ENCODE measurements around the gene PBXIP1.
A peak's percentile ranks its signal among the peaks of the same experiment; 100 is the strongest.
"Not testable (repeated sequence)": the region's sequence is repeated elsewhere in the genome, so short reads cannot be mapped to it uniquely, and the experiment has no call there.

Gene PBXIP1

GRCh38 chr1:154990276-154990675 is 34.4 kb upstream of the PBXIP1 start:
- TF ChIP-seq, protein P1, sequence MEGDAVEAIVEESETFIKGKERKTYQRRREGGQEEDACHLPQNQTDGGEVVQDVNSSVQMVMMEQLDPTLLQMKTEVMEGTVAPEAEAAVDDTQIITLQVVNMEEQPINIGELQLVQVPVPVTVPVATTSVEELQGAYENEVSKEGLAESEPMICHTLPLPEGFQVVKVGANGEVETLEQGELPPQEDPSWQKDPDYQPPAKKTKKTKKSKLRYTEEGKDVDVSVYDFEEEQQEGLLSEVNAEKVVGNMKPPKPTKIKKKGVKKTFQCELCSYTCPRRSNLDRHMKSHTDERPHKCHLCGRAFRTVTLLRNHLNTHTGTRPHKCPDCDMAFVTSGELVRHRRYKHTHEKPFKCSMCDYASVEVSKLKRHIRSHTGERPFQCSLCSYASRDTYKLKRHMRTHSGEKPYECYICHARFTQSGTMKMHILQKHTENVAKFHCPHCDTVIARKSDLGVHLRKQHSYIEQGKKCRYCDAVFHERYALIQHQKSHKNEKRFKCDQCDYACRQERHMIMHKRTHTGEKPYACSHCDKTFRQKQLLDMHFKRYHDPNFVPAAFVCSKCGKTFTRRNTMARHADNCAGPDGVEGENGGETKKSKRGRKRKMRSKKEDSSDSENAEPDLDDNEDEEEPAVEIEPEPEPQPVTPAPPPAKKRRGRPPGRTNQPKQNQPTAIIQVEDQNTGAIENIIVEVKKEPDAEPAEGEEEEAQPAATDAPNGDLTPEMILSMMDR (IDR thresholded peaks at IDR 0.05): no peak
- peaks cover 25% of the 10 kb centered on the region for H3K4me1 Mint-ChIP-seq
- peaks cover 30% of the 10 kb centered on the region for H3K36me3 Mint-ChIP-seq (ENCODE audit: low read depth)

GRCh38 chr1:154989195-154989860 is 33.4 kb upstream of the PBXIP1 start:
- DNase-seq: no peak
- H3K4me3 Mint-ChIP-seq: no peak overlapping the region
- peaks cover 28% of the 10 kb centered on the region for H3K4me1 Mint-ChIP-seq
- no peaks in the 10 kb centered on the region for H3K9me3 Mint-ChIP-seq
- H3K27me3 Mint-ChIP-seq (ENCODE audit: low read depth, poor library complexity): no peaks in the 10 kb centered on the region
- peaks cover 30% of the 10 kb centered on the region for H3K36me3 Mint-ChIP-seq (ENCODE audit: low read depth)
- peak overlapping the region; percentile 84 for H3K27ac Mint-ChIP-seq
- TF ChIP-seq, protein P1 (IDR thresholded peaks at IDR 0.05): no peak

More at GRCh38 chr1:154990276-154990675, 34.4 kb upstream of the PBXIP1 start:
- H3K9me3 Mint-ChIP-seq: no peaks in the 10 kb centered on the region
- H3K4me3 Mint-ChIP-seq: no peak overlapping the region
- no peak for DNase-seq
- no peak overlapping the region for H3K27ac Mint-ChIP-seq
- no peaks in the 10 kb centered on the region for H3K27me3 Mint-ChIP-seq (ENCODE audit: low read depth, poor library complexity)

GRCh38 chr1:154988058-154988954 is 32.4 kb upstream of the PBXIP1 start:
- Mint-ChIP-seq H3K4me3 (no peak overlapping the region), H3K36me3 (ENCODE audit: low read depth) (peaks cover 30% of the 10 kb centered on the region), H3K4me1 (peaks cover 25% of the 10 kb centered on the region), H3K9me3 (no peaks in the 10 kb centered on the region), H3K27me3 (ENCODE audit: low read depth, poor library complexity) (no peaks in the 10 kb centered on the region), H3K27ac (peak overlapping the region; percentile 85)
- TF ChIP-seq, protein P1 (IDR thresholded peaks at IDR 0.05): no peak
- no peak for DNase-seq

DNA sequence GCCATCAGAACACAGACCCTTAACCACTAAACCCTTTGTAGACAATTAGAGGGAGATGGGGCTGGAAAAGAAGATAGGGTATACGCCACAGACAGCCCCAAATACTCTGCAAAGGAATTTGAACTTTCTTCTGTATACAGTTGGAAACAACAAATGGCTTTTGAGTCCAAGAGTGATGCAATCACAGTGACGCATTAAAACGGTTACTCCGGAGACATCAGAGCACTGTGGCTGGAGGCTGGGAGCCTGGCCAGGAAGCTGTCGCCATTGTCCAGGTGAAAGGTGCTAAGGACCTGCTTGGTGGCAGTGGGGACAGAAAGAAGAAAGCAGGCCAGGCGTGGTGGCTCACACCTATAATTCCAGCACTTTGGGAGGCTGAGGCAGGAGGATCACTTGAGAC is 31.4 kb upstream of the PBXIP1 start:
- Mint-ChIP-seq H3K9me3 (no peaks in the 10 kb centered on the region), H3K27me3 (ENCODE audit: low read depth, poor library complexity) (no peaks in the 10 kb centered on the region), H3K4me3 (no peak overlapping the region), H3K27ac (no peak overlapping the region), H3K36me3 (ENCODE audit: low read depth) (peaks cover 30% of the 10 kb centered on the region), H3K4me1 (peaks cover 16% of the 10 kb centered on the region)
- no peak for DNase-seq
- TF ChIP-seq, protein P1 (IDR thresholded peaks at IDR 0.05): no peak

DNA sequence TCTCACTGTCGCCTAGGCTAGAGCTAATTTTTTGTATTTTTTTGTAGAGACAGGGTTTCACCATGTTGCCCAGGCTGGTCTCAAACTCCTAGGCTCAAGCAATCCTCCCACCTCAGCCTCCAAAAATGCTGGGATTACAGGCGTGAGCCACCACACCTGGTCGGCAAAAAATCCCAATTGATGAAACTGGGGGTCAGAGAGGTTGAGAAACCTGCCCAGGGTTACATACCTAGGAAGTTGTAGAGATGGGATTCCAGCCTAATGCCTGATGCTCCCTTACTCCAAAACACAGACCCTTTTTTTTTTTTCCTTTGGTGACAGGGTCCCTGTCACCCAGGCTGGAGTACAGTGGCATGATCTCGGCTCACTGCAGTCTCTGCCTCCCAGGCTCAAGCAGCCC is 30.8 kb upstream of the PBXIP1 start:
- Mint-ChIP-seq H3K36me3 (ENCODE audit: low read depth) (peaks cover 30% of the 10 kb centered on the region), H3K4me1 (peaks cover 15% of the 10 kb centered on the region)
- not testable (repeated sequence) for H3K27me3 Mint-ChIP-seq (ENCODE audit: low read depth, poor library complexity); DNase-seq; H3K27ac Mint-ChIP-seq; H3K4me3 Mint-ChIP-seq; H3K9me3 Mint-ChIP-seq

DNA sequence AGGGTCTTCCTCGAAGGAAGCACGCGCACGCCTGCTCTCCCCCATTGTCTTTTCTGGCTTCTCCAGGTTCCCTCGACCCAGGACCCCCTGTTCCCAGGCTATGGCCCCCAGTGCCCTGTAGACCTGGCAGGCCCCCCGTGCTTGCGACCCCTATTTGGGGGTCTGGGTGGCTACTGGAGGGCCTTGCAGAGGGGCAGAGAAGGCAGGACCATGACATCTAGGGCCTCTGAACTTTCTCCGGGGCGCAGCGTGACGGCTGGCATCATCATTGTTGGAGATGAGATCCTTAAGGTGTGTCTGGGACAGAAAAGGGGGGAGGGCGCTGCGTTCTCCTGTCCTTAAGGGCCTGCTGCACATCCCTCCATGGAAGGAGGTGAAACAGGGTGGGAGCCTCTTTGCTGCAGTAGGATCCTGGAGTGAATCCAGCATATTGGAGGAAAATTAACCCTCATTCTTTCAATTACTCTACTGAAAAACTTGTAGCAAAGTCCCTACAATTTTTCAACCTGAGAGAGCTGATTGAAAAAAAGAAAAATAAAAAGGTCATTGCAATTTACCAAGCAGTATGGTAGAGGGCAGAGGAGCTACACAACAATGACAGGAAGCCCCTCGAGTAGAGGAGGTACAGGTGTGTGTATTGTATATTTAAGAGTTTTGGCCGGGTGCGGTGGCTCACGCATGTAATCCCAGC is 28.0 kb upstream of the PBXIP1 start:
- Mint-ChIP-seq H3K9me3 (no peaks in the 10 kb centered on the region), H3K4me1 (peaks cover 12% of the 10 kb centered on the region), H3K27me3 (ENCODE audit: low read depth, poor library complexity) (no peaks in the 10 kb centered on the region), H3K36me3 (ENCODE audit: low read depth) (peaks cover 44% of the 10 kb centered on the region), H3K4me3 (no peak overlapping the region), H3K27ac (peak overlapping the region; percentile 91)
- TF ChIP-seq, protein P1 (IDR thresholded peaks at IDR 0.05): no peak
- DNase-seq: no peak

All from nephron progenitor cell (in vitro differentiated cells).